GM18867 (cell line): ENCODE data around the gene EHBP1.

ENCODE experiments used
- ATAC-seq: cut with Tn5 transposase; IDR thresholded peaks from one replicate; pipeline ENCODE4 v1.9.1; 2021; ENCODE audit warnings: mild to moderate bottlenecking, moderate library complexity; ENCODE audit not compliant: unreplicated experiment

EHBP1 gene

GRCh38 chr2:62705007-62705829, at the start of gene EHBP1:
Gene EHBP1, plus strand, starts transcription at chr2:62705713. Its CDS starts 1,479 bp downstream, at chr2:62707192.
- peak; percentile 96 for ATAC-seq

GRCh38 chr2:62657783-62658182, 47.7 kb upstream of the EHBP1 start:
- ATAC-seq, result peak; percentile 47

- ATAC-seq, result no peak
Observed at GRCh38 chr2:62658891-62659290, 46.6 kb upstream of the EHBP1 start.

- ATAC-seq, result peak; percentile 88
Observed at GRCh38 chr2:62660087-62660486, 45.4 kb upstream of the EHBP1 start.

GRCh38 chr2:62660582-62661262, 44.8 kb upstream of the EHBP1 start:
- ATAC-seq, result no peak

- ATAC-seq, result no peak
Observed at GRCh38 chr2:62661263-62661635, 44.3 kb upstream of the EHBP1 start.

- ATAC-seq, result no peak
Observed at GRCh38 chr2:62662131-62662530, 43.4 kb upstream of the EHBP1 start.

- ATAC-seq, result peak; percentile 35
Observed at GRCh38 chr2:62662554-62662953, 43.0 kb upstream of the EHBP1 start.

GRCh38 chr2:62663411-62663810, 42.1 kb upstream of the EHBP1 start:
- ATAC-seq, result no peak

- no peak for ATAC-seq
Observed at GRCh38 chr2:62663920-62664795, 41.4 kb upstream of the EHBP1 start.

- ATAC-seq, result no peak
Observed at GRCh38 chr2:62665446-62665845, 40.1 kb upstream of the EHBP1 start.

- ATAC-seq, result no peak
Observed at GRCh38 chr2:62669180-62669579, 36.3 kb upstream of the EHBP1 start.

GRCh38 chr2:62672601-62673000, 32.9 kb upstream of the EHBP1 start:
- ATAC-seq, result no peak

- ATAC-seq, result no peak
Observed at GRCh38 chr2:62675062-62675461, 30.5 kb upstream of the EHBP1 start.

- ATAC-seq, result no peak
Observed at GRCh38 chr2:62685256-62685655, 20.3 kb upstream of the EHBP1 start.

- ATAC-seq, result no peak
Observed at GRCh38 chr2:62686012-62686685, 19.4 kb upstream of the EHBP1 start.

GRCh38 chr2:62687636-62688035, 17.9 kb upstream of the EHBP1 start:
- no peak for ATAC-seq

GRCh38 chr2:62688771-62689170, 16.7 kb upstream of the EHBP1 start:
- ATAC-seq, result no peak

- no peak for ATAC-seq
Observed at GRCh38 chr2:62691186-62691585, 14.3 kb upstream of the EHBP1 start.

GRCh38 chr2:62692225-62692624, 13.3 kb upstream of the EHBP1 start:
- no peak for ATAC-seq

- ATAC-seq, result no peak
Observed at GRCh38 chr2:62698653-62699052, 6.9 kb upstream of the EHBP1 start.
